ENCODE results near the gene STYX. TPM values are rescaled to one million over a fixed set of nuclear protein-coding genes. Genes with fewer than 3 reads are reported as not detected.
A peak's percentile ranks its signal among the peaks of the same experiment; 100 is the strongest.

STYX gene
- polyA plus RNA-seq, 1 of the 3 experiments (the other 2 are of a cell fraction) = 3.5 TPM

- TF ChIP-seq CHD2 (IDR thresholded peaks at IDR 0.05; ENCODE audit: low read length, partially characterized antibody) = no peak
- no peak for TF ChIP-seq CTCF (IDR thresholded peaks at IDR 0.05)
These were observed 35.0 kb upstream of the STYX start (continued) for GRCh38 chr14:52694761-52695480.

GRCh38 chr14:52695481-52696091 is 34.4 kb upstream of the STYX start, which contains the start of gene ERO1A:
TSS of gene ERO1A (minus strand) at chr14:52695558. CDS start at chr14:52695481, 77 bp downstream.
- H3K36me3 ChIP-seq (replicated peaks in 1 of 2; ENCODE audit: control insufficient read depth in 1 of 2, insufficient read depth in 2 of 2, low read length in 1 of 2) = no peaks in the 10 kb centered on the region
- ChIA-PET POLR2A (interaction anchor here (1.0 to 1.5 kb wide), 3 partner anchors 10 to 12 kb away, joined by 3 to 6 read pairs (median 6); partner anchors contain the start of gene PSMC6), CTCF (interaction anchor here (1.2 to 1.7 kb wide), 3 partner anchors 9 to 21 kb away, joined by 3 to 5 read pairs (median 3); no protein-coding TSS in a partner anchor)
- peak within 1 kb of the TSS; percentile 76 to 81 for H3K4me3 ChIP-seq (ENCODE audit: low read depth in 2 of 2, low read length in 1 of 2)
- H3K27ac ChIP-seq (ENCODE audit: low read depth in 2 of 2, low read length in 1 of 2) = peak within 1 kb of the TSS; percentile 78 to 87
- peaks cover 29% of the 10 kb centered on the region for H4K20me1 ChIP-seq (ENCODE audit: insufficient read depth)
- H3K9me3 ChIP-seq = no peaks in the 10 kb centered on the region
- peak; percentile 90 for DNase-seq
- H3K4me2 ChIP-seq = peak within 1 kb of the TSS; percentile 77
- 0% methylated on average over 16 of the region's 78 CpGs for WGBS (ENCODE audit: low lambda C conversion rate)
- H3K27me3 ChIP-seq (ENCODE audit: insufficient read depth) = no peaks in the 10 kb centered on the region
- no peaks in the 10 kb centered on the region for H3K9me2 ChIP-seq
- peak within 1 kb of the TSS; percentile 79 for H2AFZ ChIP-seq (ENCODE audit: low read depth)
- H3F3A ChIP-seq (replicated peaks; ENCODE audit: insufficient read depth) = peaks cover 15% of the 10 kb centered on the region
- H3K4me1 ChIP-seq (ENCODE audit: control insufficient read depth in 1 of 2, insufficient read depth in 2 of 2, low read depth in 1 of 2, low read length in 1 of 2) = peaks cover 12 to 13% of the 10 kb centered on the region in 2 experiments; a peak in 3 of 4 replicates
- peaks cover 46% of the 10 kb centered on the region for H3K79me2 ChIP-seq (ENCODE audit: insufficient read depth)
- peak within 1 kb of the TSS; percentile 90 for H3K9ac ChIP-seq
- TF ChIP-seq USF2 (IDR thresholded peaks at IDR 0.05; ENCODE audit: borderline replicate concordance, low read depth, low read length) = no peak
- TF ChIP-seq NFIC (IDR thresholded peaks at IDR 0.05; ENCODE audit: borderline replicate concordance) = no peak
- no peak for TF ChIP-seq GABPA (IDR thresholded peaks at IDR 0.05; ENCODE audit: low read depth)
- TF ChIP-seq MEF2A (IDR thresholded peaks at IDR 0.05; ENCODE audit: borderline replicate concordance, low read depth) = no peak
- no peak for TF ChIP-seq FOSL2 (IDR thresholded peaks at IDR 0.05; ENCODE audit: borderline replicate concordance, low read depth)
- 0 out of 2 replicates have a peak, but pooled peaks have one; percentile 6 for TF ChIP-seq RCOR1 (IDR thresholded peaks at IDR 0.05; ENCODE audit: low read length)
- TF ChIP-seq GATA2 (CRISPR knock-in tag; IDR thresholded peaks at IDR 0.05) = 0 out of 2 replicates have a peak, but pooled peaks have one; percentile 28
- TF ChIP-seq YY1 (IDR thresholded peaks at IDR 0.05; ENCODE audit: low read depth) = no peak
- TF ChIP-seq ELF1 (IDR thresholded peaks at IDR 0.05) = no peak
- no peak for TF ChIP-seq EZH2phosphoT487 (IDR thresholded peaks at IDR 0.05; ENCODE audit: borderline replicate concordance, low read depth)
- TF ChIP-seq CHD2 (IDR thresholded peaks at IDR 0.05; ENCODE audit: low read length, partially characterized antibody) = peak; percentile 28
- no peak for TF ChIP-seq FOXJ3 (CRISPR knock-in tag; IDR thresholded peaks at IDR 0.05)
- no peak for TF ChIP-seq TCF12 (IDR thresholded peaks at IDR 0.05)
- no peak for TF ChIP-seq PBX3 (IDR thresholded peaks at IDR 0.05)
- peak; percentile 47; the same call in 1 of the 2 replicates for TF ChIP-seq TAF1 (IDR thresholded peaks at IDR 0.05; ENCODE audit: borderline replicate concordance, low read depth, low read length)
- TF ChIP-seq ZBTB33 (IDR thresholded peaks at IDR 0.05; ENCODE audit: borderline replicate concordance, low read depth) = no peak
- peak; percentile 22 for TF ChIP-seq MXI1 (IDR thresholded peaks at IDR 0.05; ENCODE audit: low read depth, low read length)
- TF ChIP-seq RXRA (IDR thresholded peaks at IDR 0.05; ENCODE audit: borderline replicate concordance, low read depth) = no peak
- 0 out of 2 replicates have a peak, but pooled peaks have one; percentile 1 for TF ChIP-seq NRF1 (IDR thresholded peaks at IDR 0.05; ENCODE audit: low read depth, low read length)
- TF ChIP-seq JUND (IDR thresholded peaks at IDR 0.05) = no peak
- no peak for TF ChIP-seq CTCF (IDR thresholded peaks at IDR 0.05)

Data from SK-N-SH (cell line).